HepG2 (cell line): ENCODE data around the gene AP3D1. TPM values are rescaled to one million over a fixed set of nuclear protein-coding genes. Genes with fewer than 3 reads are reported as not detected.

ENCODE experiments used
- ATAC-seq: fragments of 200-7000 bp; cut with Tn5 transposase; 3 replicates; pipeline ENCODE4 v1.9.1; 2020; ENCODE audit warnings: mild to moderate bottlenecking, moderate library complexity
- BruUV-seq: library from RNA; stranded (reverse); fragments of 400-500 nt; replicated peaks from 2 replicates; lab custom pipeline; 2021; lab: Mats Ljungman, UMichigan
- CTCF ChIA-PET: fragments of 300-600 bp; formaldehyde crosslinking; extraction: SDS; loops from one replicate; lab custom pipeline; 2021; ENCODE audit warnings: low total read pairs, inconsistent platforms, low intra/inter-chr PET ratio; lab: Yijun Ruan, JAX
- POLR2A ChIA-PET: fragments of 350-600 bp; sonication (Branson Sonifier 250); formaldehyde crosslinking; loops from one replicate; lab custom pipeline; 2020; ENCODE audit warnings: antibody characterized with exemption, inconsistent platforms; lab: Yijun Ruan, JAX
- DNase-seq: peaks from one replicate; pipeline ENCODE4 v3.0.0-alpha.2; 2015; ENCODE audit warnings: low spot score
- FAIRE-seq: peaks from 3 replicates; lab custom pipeline; 2011; peaks lifted over from hg19 to GRCh38; lab: Jason Lieb, UNC
- H2AFZ ChIP-seq: one replicate; pipeline ENCODE4 v1.6.1; 2011; ENCODE audit warnings: low read length, inconsistent platforms
- H3K27ac ChIP-seq: fragments of 300-600 bp; 3 replicates; pipeline ENCODE4 v1.8.0; 2011; ENCODE audit warnings: mixed run types, mild to moderate bottlenecking, mixed read lengths, low read length, inconsistent platforms; ENCODE audit not compliant: insufficient read depth; ENCODE audit errors: extremely low read length
- H3K27me3 ChIP-seq, 2 experiments: fragments of 200-600 bp in 1 of 2; 2 replicates in 1 of 2; 3 replicates in 1 of 2; pipeline versions ENCODE4 v1.6.0 to v1.8.0; 2011; ENCODE audit warnings: low read length in 2 of 2, mild to moderate bottlenecking in 2 of 2, moderate library complexity in 2 of 2, inconsistent platforms in 1 of 2; ENCODE audit not compliant: insufficient read depth in 2 of 2, control insufficient read depth in 1 of 2
- H3K36me3 ChIP-seq, 2 experiments: fragments of 200-600 bp in 1 of 2; replicated peaks in 1 of 2; 2 replicates in 1 of 2; 3 replicates in 1 of 2; pipeline versions ENCODE4 v1.5.1 to v1.8.0; 2011; ENCODE audit warnings: low read length in 2 of 2, inconsistent platforms in 1 of 2; ENCODE audit not compliant: insufficient read depth in 2 of 2, control insufficient read depth in 1 of 2
- H3K4me1 ChIP-seq: 2 replicates; pipeline ENCODE4 v1.5.1; 2012; ENCODE audit warnings: low read length, inconsistent platforms; ENCODE audit not compliant: insufficient read depth
- H3K4me2 ChIP-seq: 2 replicates; pipeline ENCODE4 v1.6.0; 2011; ENCODE audit warnings: low read depth, low read length, inconsistent platforms
- H3K4me3 ChIP-seq, 3 experiments: fragments of 200-600 bp in 1 of 3; sonication (generic), shearing (Covaris generic) in 1 of 3; replicated peaks in 1 of 3; 2 replicates each; pipeline ENCODE4 v1.5.1; 2011 to 2016; ENCODE audit warnings: low read length in 3 of 3, inconsistent platforms in 2 of 3, low read depth in 2 of 3, mild to moderate bottlenecking in 2 of 3, control low read depth in 1 of 3, mixed read lengths in 1 of 3; ENCODE audit not compliant: insufficient read depth in 1 of 3
- H3K79me2 ChIP-seq: one replicate; pipeline ENCODE4 v1.6.1; 2011; ENCODE audit warnings: low read length, inconsistent platforms; ENCODE audit not compliant: insufficient read depth
- H3K9ac ChIP-seq: 2 replicates; pipeline ENCODE4 v1.6.0; 2011; ENCODE audit warnings: mild to moderate bottlenecking, low read depth, low read length, inconsistent platforms; ENCODE audit not compliant: insufficient read depth
- H3K9me3 ChIP-seq: 2 replicates; pipeline ENCODE4 v1.5.1; 2012; ENCODE audit warnings: mild to moderate bottlenecking, low read length
- H4K20me1 ChIP-seq: 2 replicates; pipeline ENCODE4 v1.6.0; 2011; ENCODE audit warnings: inconsistent platforms, mild to moderate bottlenecking, low read length, moderate library complexity; ENCODE audit not compliant: insufficient read depth
- ATF1 ChIP-seq: IDR thresholded peaks from 2 replicates; pipeline ENCODE4 v1.6.1; 2016; ENCODE audit warnings: mild to moderate bottlenecking, control low read depth
- ZFP90 ChIP-seq: sonication (generic); formaldehyde crosslinking; IDR thresholded peaks from 2 replicates; pipeline ENCODE4 v1.8.0; 2022; ENCODE audit warnings: missing genetic modification reagents, mild to moderate bottlenecking, inconsistent platforms, borderline replicate concordance
- ZNF619 ChIP-seq: sonication (generic); formaldehyde crosslinking; IDR thresholded peaks from 2 replicates; pipeline ENCODE4 v1.4.0; 2020; ENCODE audit warnings: mild to moderate bottlenecking, missing genetic modification reagents
- WGBS: methylation state at CpG from one replicate; pipeline ENCODE4 v1.1.6; 2017; ENCODE audit warnings: low lambda C conversion rate; 5-methylcytosine and 5-hydroxymethylcytosine counted together
- in situ Hi-C: cut with HindIII; loops from 2 replicates; pipeline ENCODE4 v1.10.0; 2017; ENCODE audit warnings: low pct_unique_long_range_greater_than_20kb; ENCODE audit not compliant: extremely low pct_ligation_motif_present
- intact Hi-C: fragments of 100-400 bp; cut with micrococcal nuclease; formaldehyde crosslinking; loops from one replicate; pipeline ENCODE4 v1.10.0; 2022; ENCODE audit not compliant: unreplicated experiment
- polyA plus RNA-seq, 8 experiments: library from polyadenylated mRNA; depleted of rRNA in 3 of 8; stranded (reverse) in 7 of 8; unstranded in 1 of 8; fragments of >200 nt; fragmentation: Illumina TruSeq in 4 of 8; extraction: Trizol in 4 of 8; gene quantifications; 2 replicates each; pipeline versions ENCODE4 v1.2.1 to v1.2.3, GENCODE V29; 2011 to 2016; ENCODE audit warnings: low read depth in 4 of 8, missing spikeins in 1 of 8, mixed read lengths in 1 of 8; ENCODE audit not compliant: insufficient read depth in 1 of 8
- total RNA-seq, 5 experiments: library from RNA; depleted of rRNA; stranded (reverse); fragments of >200 nt; fragmentation: Illumina TruSeq; extraction: Trizol; gene quantifications; 2 replicates each; pipeline ENCODE4 v1.2.3, GENCODE V29; 2016; ENCODE audit warnings: low read depth in 1 of 5
- TF ChIP-seq, protein P1 (sequence below): sonication (generic); formaldehyde crosslinking; IDR thresholded peaks from 2 replicates; pipeline ENCODE4; 2020; ENCODE audit warnings: missing genetic modification reagents, mild to moderate bottlenecking, borderline replicate concordance
- TF ChIP-seq, protein P2 (sequence below): sonication (generic); formaldehyde crosslinking; IDR thresholded peaks from 2 replicates; pipeline ENCODE4 v1.5.0; 2020; ENCODE audit warnings: mild to moderate bottlenecking, missing genetic modification reagents

Gene AP3D1
- total and polyA plus RNA-seq, 2 of the 13 experiments (the other 11 are each of a cell fraction or from before 2014, with no cell fraction given) = 68.0 to 82.6 TPM

GRCh38 chr19:2114218-2114617, 37.1 kb downstream of the AP3D1 start:
- Histone ChIP-seq H3K9me3 (no peaks in the 10 kb centered on the region), H2AFZ (no peak overlapping the region), H3K27ac (no peak overlapping the region), H3K4me3 (no peak overlapping the region), H3K4me1 (no peaks in the 10 kb centered on the region), H3K36me3 (peaks cover 62 to 95% of the 10 kb centered on the region in 2 experiments), H3K9ac (no peak overlapping the region), H3K4me2 (no peak overlapping the region), H3K27me3 (no peaks in the 10 kb centered on the region), H3K79me2 (no peaks in the 10 kb centered on the region), H4K20me1 (0 out of 2 replicates have a peak, but pooled peaks cover 2% of the 10 kb centered on the region)
- TF ChIP-seq, protein P1, sequence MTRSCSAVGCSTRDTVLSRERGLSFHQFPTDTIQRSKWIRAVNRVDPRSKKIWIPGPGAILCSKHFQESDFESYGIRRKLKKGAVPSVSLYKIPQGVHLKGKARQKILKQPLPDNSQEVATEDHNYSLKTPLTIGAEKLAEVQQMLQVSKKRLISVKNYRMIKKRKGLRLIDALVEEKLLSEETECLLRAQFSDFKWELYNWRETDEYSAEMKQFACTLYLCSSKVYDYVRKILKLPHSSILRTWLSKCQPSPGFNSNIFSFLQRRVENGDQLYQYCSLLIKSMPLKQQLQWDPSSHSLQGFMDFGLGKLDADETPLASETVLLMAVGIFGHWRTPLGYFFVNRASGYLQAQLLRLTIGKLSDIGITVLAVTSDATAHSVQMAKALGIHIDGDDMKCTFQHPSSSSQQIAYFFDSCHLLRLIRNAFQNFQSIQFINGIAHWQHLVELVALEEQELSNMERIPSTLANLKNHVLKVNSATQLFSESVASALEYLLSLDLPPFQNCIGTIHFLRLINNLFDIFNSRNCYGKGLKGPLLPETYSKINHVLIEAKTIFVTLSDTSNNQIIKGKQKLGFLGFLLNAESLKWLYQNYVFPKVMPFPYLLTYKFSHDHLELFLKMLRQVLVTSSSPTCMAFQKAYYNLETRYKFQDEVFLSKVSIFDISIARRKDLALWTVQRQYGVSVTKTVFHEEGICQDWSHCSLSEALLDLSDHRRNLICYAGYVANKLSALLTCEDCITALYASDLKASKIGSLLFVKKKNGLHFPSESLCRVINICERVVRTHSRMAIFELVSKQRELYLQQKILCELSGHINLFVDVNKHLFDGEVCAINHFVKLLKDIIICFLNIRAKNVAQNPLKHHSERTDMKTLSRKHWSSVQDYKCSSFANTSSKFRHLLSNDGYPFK (CRISPR knock-in tag) = no peak
- TF ChIP-seq ZFP90 (CRISPR knock-in tag) (no peak), ATF1 (CRISPR knock-in tag) (no peak), ZNF619 (CRISPR knock-in tag) (no peak)
- TF ChIP-seq, protein P2, sequence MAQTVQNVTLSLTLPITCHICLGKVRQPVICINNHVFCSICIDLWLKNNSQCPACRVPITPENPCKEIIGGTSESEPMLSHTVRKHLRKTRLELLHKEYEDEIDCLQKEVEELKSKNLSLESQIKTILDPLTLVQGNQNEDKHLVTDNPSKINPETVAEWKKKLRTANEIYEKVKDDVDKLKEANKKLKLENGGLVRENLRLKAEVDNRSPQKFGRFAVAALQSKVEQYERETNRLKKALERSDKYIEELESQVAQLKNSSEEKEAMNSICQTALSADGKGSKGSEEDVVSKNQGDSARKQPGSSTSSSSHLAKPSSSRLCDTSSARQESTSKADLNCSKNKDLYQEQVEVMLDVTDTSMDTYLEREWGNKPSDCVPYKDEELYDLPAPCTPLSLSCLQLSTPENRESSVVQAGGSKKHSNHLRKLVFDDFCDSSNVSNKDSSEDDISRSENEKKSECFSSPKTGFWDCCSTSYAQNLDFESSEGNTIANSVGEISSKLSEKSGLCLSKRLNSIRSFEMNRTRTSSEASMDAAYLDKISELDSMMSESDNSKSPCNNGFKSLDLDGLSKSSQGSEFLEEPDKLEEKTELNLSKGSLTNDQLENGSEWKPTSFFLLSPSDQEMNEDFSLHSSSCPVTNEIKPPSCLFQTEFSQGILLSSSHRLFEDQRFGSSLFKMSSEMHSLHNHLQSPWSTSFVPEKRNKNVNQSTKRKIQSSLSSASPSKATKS = no peak
- intact Hi-C loops = no loop called here
- in situ Hi-C loops = no loop called here
- WGBS = 94% methylated on average over 9 of the region's 9 CpGs
- ChIA-PET POLR2A (no interaction called here), CTCF (no interaction called here)
- no peak for ATAC-seq
- BruUV-seq = no TSS peak
- no peak for DNase-seq
- no peak for FAIRE-seq
